GM19240 (cell line): Measurements from ENCODE around the gene HUNK.

ENCODE experiments used
- DNase-seq: peaks from one replicate; pipeline ENCODE4 v3.0.0; 2011; ENCODE audit warnings: low spot score; ENCODE audit not compliant: insufficient read length

Gene HUNK

GRCh38 chr21:31948676-31949075, 75.9 kb downstream of the HUNK start:
- no peak for DNase-seq

DNA sequence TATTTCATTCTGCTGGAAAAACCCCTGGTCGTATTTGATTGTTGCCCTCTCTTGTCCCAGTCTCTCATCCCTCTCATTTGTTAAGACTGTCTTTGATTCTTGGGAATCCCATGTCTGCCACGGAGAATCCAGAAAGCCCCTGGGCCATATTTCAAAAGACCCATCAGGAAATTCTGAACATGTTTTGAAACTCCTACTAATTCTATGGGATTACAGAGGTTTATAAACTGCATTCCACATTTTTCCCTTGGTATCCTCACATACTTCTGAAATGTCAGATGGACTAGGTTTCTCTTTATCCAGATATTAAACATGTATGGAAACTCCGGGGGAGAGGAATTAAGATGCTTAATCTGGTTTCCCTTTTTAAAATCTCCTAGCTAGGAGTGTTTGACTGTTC, 80.0 kb downstream of the HUNK start:
- DNase-seq: no peak

DNA sequence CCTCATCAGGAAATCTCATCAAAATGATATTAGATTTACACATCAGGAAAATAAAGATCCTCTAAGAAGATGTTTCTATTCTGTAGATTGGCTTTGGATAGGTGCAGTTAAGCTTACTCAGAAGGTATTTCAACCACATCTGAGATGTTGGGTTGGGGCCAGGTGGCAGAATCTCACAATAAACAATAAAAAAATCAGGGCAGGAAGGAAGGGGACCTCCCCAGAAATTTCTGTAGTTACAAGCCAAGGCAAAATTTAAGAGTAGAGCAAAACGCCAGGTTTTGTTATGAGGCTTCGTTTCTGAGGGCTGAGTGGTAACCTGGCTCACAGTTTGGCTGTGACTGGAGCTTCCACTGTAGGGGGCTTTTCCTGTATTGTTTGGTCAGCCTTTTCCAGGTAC, 84.8 kb downstream of the HUNK start:
- DNase-seq: no peak

- no peak for DNase-seq
Measured at GRCh38 chr21:31959881-31960280, 87.1 kb downstream of the HUNK start.

DNA sequence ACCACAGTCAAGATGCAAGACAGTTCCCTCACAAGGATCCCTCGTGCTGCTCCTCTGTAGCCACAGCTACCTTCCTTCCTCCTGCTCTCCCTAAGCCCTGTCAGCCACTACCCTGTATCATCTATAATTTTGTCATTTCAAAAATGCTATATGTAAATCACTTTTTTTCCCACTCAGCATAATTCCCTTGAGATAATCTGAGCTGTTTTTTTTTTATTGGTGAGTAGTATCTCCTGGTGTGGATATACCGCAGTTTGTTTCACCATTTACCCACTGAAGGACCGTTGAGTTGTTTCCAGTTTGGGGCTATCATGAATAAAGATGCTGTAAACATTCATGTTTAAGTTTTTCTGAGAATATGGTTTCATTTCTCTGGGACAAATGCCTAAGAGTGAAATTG, 88.2 kb downstream of the HUNK start:
- DNase-seq: no peak

GRCh38 chr21:31961704-31962103, 88.9 kb downstream of the HUNK start:
- DNase-seq: no peak

GRCh38 chr21:31964692-31965091, 91.9 kb downstream of the HUNK start:
- DNase-seq: no peak

DNA sequence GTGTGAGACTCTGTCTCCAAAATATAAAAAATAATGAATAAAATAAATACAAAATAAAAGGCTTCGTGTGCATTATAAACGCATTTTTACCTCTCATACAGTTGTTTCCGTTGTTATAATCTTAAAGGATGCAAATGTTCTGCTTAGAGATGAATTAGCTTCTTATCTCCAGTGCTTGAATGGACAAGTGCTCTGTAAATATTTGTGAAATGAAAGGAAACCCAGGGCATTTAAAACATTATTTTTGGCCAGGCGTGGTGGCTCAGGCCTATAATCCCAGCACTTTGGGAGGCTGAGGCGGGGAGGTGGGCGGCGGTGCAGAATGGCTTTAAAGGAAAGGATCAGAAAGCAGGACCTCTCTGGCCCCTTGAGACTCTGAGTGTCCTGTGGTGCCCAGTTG, 94.5 kb downstream of the HUNK start:
- DNase-seq: no peak

GRCh38 chr21:31972622-31973021, 99.8 kb downstream of the HUNK start:
- DNase-seq: no peak

DNA sequence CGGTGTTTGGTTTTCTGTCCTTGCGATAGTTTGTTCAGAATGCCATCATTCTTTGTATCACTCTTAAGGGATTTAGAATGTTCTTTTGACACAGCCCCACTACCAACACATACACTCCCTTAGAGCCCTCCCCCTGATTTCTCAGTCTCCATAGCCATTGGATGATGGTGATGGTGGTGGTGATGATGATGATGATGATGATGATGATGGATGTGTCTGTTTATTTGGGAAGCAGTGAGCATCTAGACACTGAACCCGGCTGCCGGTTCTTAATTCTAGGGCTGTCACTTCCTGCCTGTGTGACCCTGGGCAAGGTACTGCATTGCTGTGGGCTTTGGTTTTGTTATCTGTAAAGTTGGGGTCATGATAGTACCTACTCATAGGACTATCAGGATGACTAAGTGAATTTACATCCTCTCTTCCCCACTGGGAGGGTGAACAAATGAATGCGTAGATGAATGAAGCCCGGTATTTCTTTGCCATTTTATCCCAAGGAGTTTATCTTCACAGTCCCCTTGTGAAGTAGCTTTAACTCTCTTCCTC, 100.7 kb downstream of the HUNK start:
- no peak for DNase-seq

- no peak for DNase-seq
Measured at GRCh38 chr21:31974454-31974985, 101.7 kb downstream of the HUNK start.

- no peak for DNase-seq
Measured at GRCh38 chr21:31975491-31975890, 102.7 kb downstream of the HUNK start.

DNA sequence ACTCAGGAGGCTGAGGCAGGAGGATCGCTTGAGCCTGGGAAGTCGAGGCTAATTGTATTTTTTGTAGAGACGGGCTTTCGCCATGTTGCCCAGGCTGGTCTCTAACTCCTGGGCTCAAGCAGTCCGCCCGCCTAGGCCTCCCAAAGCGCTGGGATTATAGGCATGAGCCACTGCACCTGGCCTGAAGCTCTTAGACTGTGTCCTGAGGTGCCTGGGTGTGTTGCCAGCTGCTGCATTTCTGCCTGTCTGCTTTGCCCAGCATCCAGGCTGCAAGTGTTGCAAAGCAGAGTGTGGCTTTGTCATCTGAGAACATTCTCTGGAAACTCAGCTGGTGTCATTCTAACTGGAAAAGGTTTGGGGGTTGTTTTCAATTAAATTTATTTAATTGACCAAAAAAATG, 105.0 kb downstream of the HUNK start:
- no peak for DNase-seq

- no peak for DNase-seq
Measured at GRCh38 chr21:31983120-31983519, 110.3 kb downstream of the HUNK start.

DNA sequence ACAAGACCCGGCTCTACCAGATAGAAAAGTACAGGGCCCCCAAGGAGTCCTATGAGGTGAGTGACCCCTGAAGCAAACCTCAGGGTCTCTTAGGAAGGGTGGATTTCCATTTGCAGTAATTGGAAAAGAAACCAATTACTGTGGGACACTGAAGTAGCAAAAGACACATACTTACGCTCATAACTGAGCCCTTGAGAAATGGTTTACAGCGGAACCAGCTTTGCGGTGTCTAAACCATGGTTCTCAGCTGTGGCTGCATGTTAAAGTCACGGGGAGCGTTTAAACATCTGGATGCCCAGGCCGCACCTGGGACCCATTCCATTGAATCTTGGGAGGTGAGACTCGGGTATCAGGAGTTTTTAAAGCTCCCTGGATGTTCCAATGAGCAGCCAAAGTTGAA, 110.7 kb downstream of the HUNK start:
- DNase-seq: no peak

DNA sequence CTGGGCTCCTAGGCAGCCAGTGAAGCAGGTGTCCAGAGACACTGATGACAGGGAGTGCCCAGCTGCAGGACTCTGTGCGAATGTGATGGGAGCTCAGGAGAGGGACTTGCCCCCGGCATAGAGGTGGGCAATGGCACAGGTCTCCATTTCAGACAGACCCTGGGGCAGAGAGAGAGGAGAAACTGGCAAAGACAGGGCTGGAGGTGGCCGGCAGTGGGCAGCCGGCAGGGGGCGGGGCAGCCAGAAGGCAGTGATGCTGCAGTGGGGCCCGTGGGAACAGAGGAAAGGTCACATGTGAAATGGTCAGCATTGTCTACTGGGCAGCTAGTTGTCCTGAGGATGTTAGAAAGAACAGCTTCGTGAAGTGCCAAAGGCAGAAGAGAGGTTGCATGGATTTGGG, 112.6 kb downstream of the HUNK start:
- no peak for DNase-seq

- no peak for DNase-seq
Measured at GRCh38 chr21:31986035-31986856, 113.4 kb downstream of the HUNK start.

DNA sequence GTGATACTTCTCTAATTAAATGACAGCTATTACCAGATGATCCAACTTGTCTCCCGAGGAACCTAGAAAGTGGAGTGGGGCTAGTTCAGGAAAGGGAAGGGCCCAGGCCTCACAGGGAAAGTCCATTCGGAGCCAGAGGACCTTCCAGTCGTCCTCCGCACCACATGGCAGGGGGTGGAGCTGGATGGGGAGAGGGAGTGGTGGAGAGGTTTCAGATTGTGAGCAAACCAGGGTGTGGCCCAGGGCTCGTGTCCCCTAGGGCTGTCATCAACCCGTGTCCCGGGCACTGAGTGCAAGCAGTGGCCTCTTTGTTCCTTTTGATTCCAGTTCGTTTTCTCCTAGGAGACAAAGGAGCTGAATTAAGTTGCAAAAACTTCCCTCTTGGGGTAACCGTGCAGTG, 114.9 kb downstream of the HUNK start:
- no peak for DNase-seq

DNA sequence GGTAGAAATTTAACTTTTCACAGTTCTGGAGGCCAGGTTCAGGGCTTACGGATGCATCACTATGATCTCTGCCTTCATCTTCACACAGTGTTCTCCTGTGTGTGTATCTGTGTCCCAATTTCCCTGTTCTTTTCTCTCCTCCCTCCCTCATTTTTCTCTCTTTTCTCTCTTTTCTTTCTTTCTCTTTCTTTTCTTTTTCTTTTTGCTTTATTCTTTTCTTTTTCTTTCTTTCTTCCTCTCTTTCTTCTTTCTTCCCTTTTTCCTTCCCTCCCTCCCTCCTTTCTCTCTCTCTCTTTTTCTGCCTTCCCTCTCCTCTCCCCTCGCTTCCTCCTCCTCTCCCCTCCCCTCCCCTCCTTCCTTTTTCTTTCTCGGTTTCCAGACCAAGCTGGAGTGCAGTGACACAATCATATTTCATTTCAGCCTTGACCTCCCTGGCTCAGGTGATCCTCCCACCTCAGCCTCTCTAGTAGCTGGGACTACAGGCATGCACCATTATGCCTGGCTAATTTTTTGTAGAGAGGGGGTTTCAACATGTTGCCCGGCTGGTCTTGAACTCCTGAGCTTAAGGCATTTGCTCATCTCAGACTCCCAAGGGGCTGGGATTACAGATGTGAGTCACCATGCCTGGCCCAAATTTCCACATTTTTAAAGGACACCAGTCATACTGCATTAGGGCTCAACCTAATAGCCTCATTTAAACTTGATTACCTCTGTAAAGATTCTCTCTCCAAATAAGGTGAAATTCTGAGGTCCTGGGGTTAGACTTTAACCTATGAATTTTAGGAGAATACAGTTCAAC, 115.9 kb downstream of the HUNK start:
- DNase-seq: no peak

- DNase-seq: no peak
Measured at GRCh38 chr21:31991356-31992331, 118.8 kb downstream of the HUNK start.

- no peak for DNase-seq
Measured at GRCh38 chr21:31992391-31992790, 119.6 kb downstream of the HUNK start.
